ENCODE results near the gene IGFBP2. TPM values are rescaled to one million over a fixed set of nuclear protein-coding genes. Genes with fewer than 3 reads are reported as not detected.
"Not testable (repeated sequence)": the region's sequence is repeated elsewhere in the genome, so short reads cannot be mapped to it uniquely, and the experiment has no call there.

Gene IGFBP2
- total RNA-seq, 1 donor from 2014 or later = 2,855 TPM

DNA sequence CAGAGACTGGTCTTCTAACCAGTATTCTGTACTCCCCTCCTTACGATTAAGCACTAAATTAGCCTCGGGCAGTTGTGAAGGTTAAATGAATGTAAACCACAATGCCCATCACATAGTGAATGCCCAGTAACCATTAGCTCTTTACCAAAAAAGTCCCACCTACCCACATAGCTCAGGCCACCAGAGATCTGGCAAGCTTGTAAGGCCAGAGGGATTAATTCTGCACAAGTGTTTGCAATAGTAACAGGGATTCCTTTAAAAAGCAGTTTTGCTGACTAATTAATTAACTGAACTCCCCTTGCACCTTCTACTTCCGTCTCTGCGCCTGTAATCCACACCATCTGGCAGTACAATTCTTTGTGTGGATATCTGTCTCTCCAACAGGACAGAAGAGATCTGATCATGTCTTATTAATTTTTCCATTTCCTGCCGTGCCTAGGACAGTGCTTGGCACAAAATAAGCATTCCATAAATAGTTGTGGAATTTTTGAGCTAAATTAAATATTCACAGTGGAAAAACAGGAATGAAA lies 36.2 kb upstream of the IGFBP2 start:
- no peaks in the 10 kb centered on the region for H3K9me3 Mint-ChIP-seq (ENCODE audit: unreplicated experiment)
- no peaks in the 10 kb centered on the region for H3K36me3 Mint-ChIP-seq (ENCODE audit: unreplicated experiment)
- peak overlapping the region; percentile 97 for H3K27ac Mint-ChIP-seq (ENCODE audit: unreplicated experiment)
- peaks cover 38% of the 10 kb centered on the region for H3K4me1 Mint-ChIP-seq (ENCODE audit: unreplicated experiment)
- TF ChIP-seq, protein P1, sequence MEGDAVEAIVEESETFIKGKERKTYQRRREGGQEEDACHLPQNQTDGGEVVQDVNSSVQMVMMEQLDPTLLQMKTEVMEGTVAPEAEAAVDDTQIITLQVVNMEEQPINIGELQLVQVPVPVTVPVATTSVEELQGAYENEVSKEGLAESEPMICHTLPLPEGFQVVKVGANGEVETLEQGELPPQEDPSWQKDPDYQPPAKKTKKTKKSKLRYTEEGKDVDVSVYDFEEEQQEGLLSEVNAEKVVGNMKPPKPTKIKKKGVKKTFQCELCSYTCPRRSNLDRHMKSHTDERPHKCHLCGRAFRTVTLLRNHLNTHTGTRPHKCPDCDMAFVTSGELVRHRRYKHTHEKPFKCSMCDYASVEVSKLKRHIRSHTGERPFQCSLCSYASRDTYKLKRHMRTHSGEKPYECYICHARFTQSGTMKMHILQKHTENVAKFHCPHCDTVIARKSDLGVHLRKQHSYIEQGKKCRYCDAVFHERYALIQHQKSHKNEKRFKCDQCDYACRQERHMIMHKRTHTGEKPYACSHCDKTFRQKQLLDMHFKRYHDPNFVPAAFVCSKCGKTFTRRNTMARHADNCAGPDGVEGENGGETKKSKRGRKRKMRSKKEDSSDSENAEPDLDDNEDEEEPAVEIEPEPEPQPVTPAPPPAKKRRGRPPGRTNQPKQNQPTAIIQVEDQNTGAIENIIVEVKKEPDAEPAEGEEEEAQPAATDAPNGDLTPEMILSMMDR (IDR thresholded peaks at IDR 0.05) = no peak
- peak overlapping the region; percentile 27 for H3K4me3 Mint-ChIP-seq (ENCODE audit: unreplicated experiment)
- H3K27me3 Mint-ChIP-seq (ENCODE audit: unreplicated experiment) = no peaks in the 10 kb centered on the region
- DNase-seq (ENCODE audit: extremely low spot score, unreplicated experiment) = no peak

DNA sequence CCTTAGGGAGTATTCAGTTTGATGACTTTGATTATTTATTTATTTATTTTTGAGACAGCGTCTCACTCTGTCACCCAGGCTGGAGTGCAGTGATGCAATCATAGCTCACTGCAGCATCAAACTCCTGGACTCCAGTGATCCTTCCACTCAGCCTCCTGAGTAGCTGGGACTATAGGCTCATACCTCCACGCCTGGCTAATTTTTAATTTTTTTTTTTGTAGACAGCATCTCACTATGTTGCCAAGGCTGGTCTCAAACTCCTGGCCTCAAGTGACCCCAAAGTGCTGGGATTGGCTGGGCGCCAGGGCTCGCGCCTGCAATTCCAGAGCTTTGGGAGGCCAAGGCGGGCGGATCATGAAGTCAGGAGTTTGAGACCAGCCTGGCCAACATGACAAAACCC lies 35.4 kb upstream of the IGFBP2 start:
- DNase-seq (ENCODE audit: extremely low spot score, unreplicated experiment); H3K27me3 Mint-ChIP-seq (ENCODE audit: unreplicated experiment); H3K36me3 Mint-ChIP-seq (ENCODE audit: unreplicated experiment); H3K4me3 Mint-ChIP-seq (ENCODE audit: unreplicated experiment); H3K9me3 Mint-ChIP-seq (ENCODE audit: unreplicated experiment): not testable (repeated sequence)
- H3K27ac Mint-ChIP-seq (ENCODE audit: unreplicated experiment) = peak overlapping the region; percentile 97
- peaks cover 39% of the 10 kb centered on the region for H3K4me1 Mint-ChIP-seq (ENCODE audit: unreplicated experiment)

DNA sequence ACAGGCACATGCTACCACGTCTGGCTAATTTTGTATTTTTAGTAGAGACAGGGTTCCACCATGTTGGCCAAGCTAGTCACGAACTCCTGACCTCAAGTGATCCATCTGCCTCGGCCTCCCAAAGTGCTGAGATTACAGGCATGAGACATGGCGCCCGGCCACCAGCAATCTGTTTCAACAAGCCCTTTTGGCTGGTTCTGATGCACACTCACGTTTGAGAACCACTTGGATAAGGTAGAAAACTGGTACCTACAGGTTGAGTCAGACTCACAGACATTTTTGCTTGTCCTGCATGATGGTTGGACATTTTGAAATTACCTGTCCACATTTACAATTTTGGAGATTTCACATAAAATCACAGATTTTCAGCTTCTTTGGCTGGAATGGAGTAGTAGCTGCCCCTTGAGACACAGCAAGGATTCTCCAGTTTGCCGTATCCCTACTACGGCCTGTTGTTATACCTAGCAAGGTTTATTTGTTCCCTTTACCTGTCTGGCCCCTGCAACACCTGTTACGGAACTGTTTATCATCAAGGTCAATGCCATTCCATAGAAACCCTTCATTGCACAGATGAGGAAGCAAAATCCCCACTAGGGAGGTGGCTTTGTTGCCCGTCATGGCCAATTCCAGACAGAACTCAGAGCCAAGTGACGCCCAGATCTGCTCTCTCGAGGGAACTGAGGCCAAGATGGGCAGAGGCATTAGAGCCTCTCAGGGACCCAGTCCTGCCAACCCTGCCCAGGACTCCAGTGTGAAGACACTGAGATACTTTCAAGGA lies 31.4 kb upstream of the IGFBP2 start:
- Mint-ChIP-seq H3K27ac (ENCODE audit: unreplicated experiment) (no peak overlapping the region), H3K36me3 (ENCODE audit: unreplicated experiment) (peaks cover 2% of the 10 kb centered on the region)
- DNase-seq (ENCODE audit: extremely low spot score, unreplicated experiment) = no peak

DNA sequence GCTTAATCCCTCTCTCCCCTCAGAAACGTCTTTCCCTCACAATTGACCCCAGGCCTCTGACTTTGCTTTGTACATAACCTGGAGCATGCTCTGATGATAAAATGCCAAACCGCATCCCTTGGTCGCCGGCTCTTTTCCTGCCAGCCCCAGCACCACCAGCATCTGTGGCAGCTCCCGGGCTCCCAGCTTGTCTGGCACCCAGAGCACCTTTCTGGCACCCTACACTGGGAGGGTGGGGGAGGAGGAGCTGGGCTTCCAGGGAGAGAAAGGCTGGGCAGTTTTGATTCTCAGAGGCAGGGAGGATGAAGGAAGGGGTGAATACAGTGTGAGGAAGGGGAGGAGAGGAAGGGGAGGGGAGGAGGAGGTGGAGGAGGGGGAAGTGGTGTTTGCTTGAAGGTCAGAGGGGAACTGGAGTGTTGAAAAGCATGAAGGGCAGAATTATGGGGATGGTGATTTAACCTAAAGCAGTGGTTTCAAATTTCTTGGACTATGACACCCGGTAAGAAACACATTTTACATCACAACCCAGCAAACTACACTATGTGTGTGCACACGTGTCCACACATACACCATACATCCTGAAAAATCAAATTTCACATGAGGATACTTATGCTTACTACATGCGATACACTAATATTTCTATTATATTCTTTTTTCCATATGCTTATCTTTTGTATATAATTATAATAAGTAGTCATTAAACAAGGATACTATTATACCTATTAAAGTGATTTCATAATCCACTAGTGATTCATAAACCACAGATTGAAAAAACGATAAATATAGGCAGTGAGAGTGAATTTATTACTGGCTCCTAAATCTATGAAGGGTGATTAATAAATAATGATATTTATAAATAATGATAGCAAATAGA lies 30.0 kb upstream of the IGFBP2 start:
- Mint-ChIP-seq H3K27ac (ENCODE audit: unreplicated experiment) (no peak overlapping the region), H3K27me3 (ENCODE audit: unreplicated experiment) (peaks cover 7% of the 10 kb centered on the region), H3K4me3 (ENCODE audit: unreplicated experiment) (no peak overlapping the region), H3K36me3 (ENCODE audit: unreplicated experiment) (peaks cover 2% of the 10 kb centered on the region), H3K9me3 (ENCODE audit: unreplicated experiment) (no peaks in the 10 kb centered on the region), H3K4me1 (ENCODE audit: unreplicated experiment) (peaks cover 13% of the 10 kb centered on the region)
- no peak for DNase-seq (ENCODE audit: extremely low spot score, unreplicated experiment)
- TF ChIP-seq, protein P1 (IDR thresholded peaks at IDR 0.05) = no peak

More for the DNA sequence above, 31.4 kb upstream of the IGFBP2 start:
- Mint-ChIP-seq H3K27me3 (ENCODE audit: unreplicated experiment) (peaks cover 3% of the 10 kb centered on the region), H3K9me3 (ENCODE audit: unreplicated experiment) (no peaks in the 10 kb centered on the region), H3K4me1 (ENCODE audit: unreplicated experiment) (peaks cover 27% of the 10 kb centered on the region), H3K4me3 (ENCODE audit: unreplicated experiment) (no peak overlapping the region)
- TF ChIP-seq, protein P1 (IDR thresholded peaks at IDR 0.05) = no peak

DNA sequence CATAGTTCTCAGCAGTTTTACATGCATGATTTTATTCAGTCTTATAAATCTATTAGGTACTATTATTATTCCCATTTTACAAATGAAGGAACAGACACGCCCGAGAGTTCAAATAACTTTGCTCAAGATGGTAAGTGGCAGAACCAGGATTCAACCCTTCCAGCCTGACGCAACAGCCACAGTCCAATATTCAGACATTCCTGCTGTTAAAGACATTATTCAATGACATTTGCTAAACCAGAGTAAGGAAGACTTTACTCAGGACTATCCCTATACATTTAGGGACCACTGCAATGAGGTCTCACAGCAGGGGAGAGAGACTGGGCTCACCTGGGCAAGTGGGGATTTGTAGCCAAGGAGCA lies 29.4 kb upstream of the IGFBP2 start:
- no peak overlapping the region for H3K27ac Mint-ChIP-seq (ENCODE audit: unreplicated experiment)
- no peaks in the 10 kb centered on the region for H3K9me3 Mint-ChIP-seq (ENCODE audit: unreplicated experiment)
- H3K4me1 Mint-ChIP-seq (ENCODE audit: unreplicated experiment) = peaks cover 7% of the 10 kb centered on the region
- H3K4me3 Mint-ChIP-seq (ENCODE audit: unreplicated experiment) = no peak overlapping the region
- no peak for DNase-seq (ENCODE audit: extremely low spot score, unreplicated experiment)
- H3K36me3 Mint-ChIP-seq (ENCODE audit: unreplicated experiment) = peaks cover 2% of the 10 kb centered on the region
- TF ChIP-seq, protein P1 (IDR thresholded peaks at IDR 0.05) = no peak
- H3K27me3 Mint-ChIP-seq (ENCODE audit: unreplicated experiment) = peaks cover 7% of the 10 kb centered on the region

Data from osteocyte (in vitro differentiated cells).